Measurements from ENCODE around the gene CMIP.

GRCh38 chr16:81666113-81666512 is 221.5 kb downstream of the CMIP start:
- TF ChIP-seq CTCF (IDR thresholded peaks at IDR 0.05): no peak
- no peak for TF ChIP-seq POLR2A (IDR thresholded peaks at IDR 0.05; ENCODE audit: low read depth)
- no peak for TF ChIP-seq POLR2AphosphoS5 (IDR thresholded peaks at IDR 0.05)

Measured in esophagus muscularis mucosa (tissue), 3 donors.